K562 (cell line): ENCODE results near the gene LCP2.

Experiments used
- CBX5 ChIP-seq: IDR thresholded peaks from 2 replicates; pipeline ENCODE4 v1.6.1; 2014; ENCODE audit warnings: low read depth, borderline replicate concordance
- EZH2 ChIP-seq: IDR thresholded peaks from 2 replicates; pipeline ENCODE4 v1.6.1; 2012; ENCODE audit warnings: low read depth, mild to moderate bottlenecking, inconsistent platforms, low read length, borderline replicate concordance
- KLF13 ChIP-seq: fragments of 450-650 bp; IDR thresholded peaks from 2 replicates; pipeline ENCODE4 v1.6.1; 2016; ENCODE audit warnings: missing genetic modification characterization, low read depth, mild to moderate bottlenecking, missing compliant biosample characterization, moderate library complexity, borderline replicate concordance
- NR1H2 ChIP-seq: sonication (generic); formaldehyde crosslinking; IDR thresholded peaks from 2 replicates; pipeline ENCODE4 v1.4.0; 2020; ENCODE audit warnings: mild to moderate bottlenecking, missing genetic modification reagents
- POLR2AphosphoS5 ChIP-seq: IDR thresholded peaks from 2 replicates; pipeline ENCODE4 v1.6.1; 2011; ENCODE audit warnings: mild to moderate bottlenecking, low read depth, low read length, moderate library complexity; ENCODE audit not compliant: control insufficient read depth, insufficient read depth
- ZC3H8 ChIP-seq: fragments of 450-650 bp; IDR thresholded peaks from 2 replicates; pipeline ENCODE4 v1.6.1; 2017
- TF ChIP-seq, protein P1 (sequence below): IDR thresholded peaks from 2 replicates; pipeline ENCODE4 v1.6.1; 2014; ENCODE audit warnings: antibody characterized with exemption
- TF ChIP-seq, protein P2 (sequence below): fragments of 450-650 bp; IDR thresholded peaks from 2 replicates; pipeline ENCODE4 v1.6.1; 2017; ENCODE audit warnings: antibody characterized with exemption
- TF ChIP-seq, protein P3 (sequence below): sonication (generic); formaldehyde crosslinking; IDR thresholded peaks from 2 replicates; pipeline ENCODE4 v1.4.0; 2020; ENCODE audit warnings: mild to moderate bottlenecking, missing genetic modification reagents
- TF ChIP-seq, protein P4 (sequence below), 3 experiments: IDR thresholded peaks in 2 of 3; conservative IDR thresholded peaks in 1 of 3; 2 replicates each; pipeline ENCODE4 v1.5.1; 2011 to 2012; ENCODE audit warnings: low read length in 3 of 3, mild to moderate bottlenecking in 3 of 3, control low read depth in 2 of 3, improper control_type of control experiment in 1 of 3, inconsistent platforms in 1 of 3, low read depth in 1 of 3, mixed read lengths in 1 of 3, moderate library complexity in 1 of 3; ENCODE audit not compliant: insufficient read depth in 2 of 3

DNA sequence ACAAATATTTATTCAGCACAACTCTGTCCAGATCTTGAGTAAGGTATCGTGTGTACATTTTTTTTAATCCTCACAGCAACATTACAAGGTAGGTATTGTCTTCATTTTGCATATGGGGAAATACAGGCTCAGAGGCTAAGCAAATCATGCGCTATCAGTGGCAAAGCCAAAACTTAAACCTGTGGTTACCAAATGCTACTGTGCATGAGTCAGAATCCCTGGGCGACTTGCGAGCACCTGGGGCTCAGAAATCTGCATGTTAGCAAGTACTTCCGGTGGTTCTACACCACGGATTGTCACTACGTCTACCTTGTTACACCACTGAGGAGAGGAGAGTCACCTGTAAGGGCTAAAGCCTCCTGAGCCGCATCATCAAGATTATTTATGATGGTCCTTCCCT lies 43.5 kb downstream of the LCP2 start:
- no peak for TF ChIP-seq POLR2AphosphoS5
- no peak for TF ChIP-seq ZC3H8
- TF ChIP-seq, protein P1, sequence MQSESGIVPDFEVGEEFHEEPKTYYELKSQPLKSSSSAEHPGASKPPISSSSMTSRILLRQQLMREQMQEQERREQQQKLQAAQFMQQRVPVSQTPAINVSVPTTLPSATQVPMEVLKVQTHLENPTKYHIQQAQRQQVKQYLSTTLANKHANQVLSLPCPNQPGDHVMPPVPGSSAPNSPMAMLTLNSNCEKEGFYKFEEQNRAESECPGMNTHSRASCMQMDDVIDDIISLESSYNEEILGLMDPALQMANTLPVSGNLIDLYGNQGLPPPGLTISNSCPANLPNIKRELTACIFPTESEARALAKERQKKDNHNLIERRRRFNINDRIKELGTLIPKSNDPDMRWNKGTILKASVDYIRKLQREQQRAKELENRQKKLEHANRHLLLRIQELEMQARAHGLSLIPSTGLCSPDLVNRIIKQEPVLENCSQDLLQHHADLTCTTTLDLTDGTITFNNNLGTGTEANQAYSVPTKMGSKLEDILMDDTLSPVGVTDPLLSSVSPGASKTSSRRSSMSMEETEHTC: no peak
- no peak for TF ChIP-seq KLF13
- TF ChIP-seq, protein P2, sequence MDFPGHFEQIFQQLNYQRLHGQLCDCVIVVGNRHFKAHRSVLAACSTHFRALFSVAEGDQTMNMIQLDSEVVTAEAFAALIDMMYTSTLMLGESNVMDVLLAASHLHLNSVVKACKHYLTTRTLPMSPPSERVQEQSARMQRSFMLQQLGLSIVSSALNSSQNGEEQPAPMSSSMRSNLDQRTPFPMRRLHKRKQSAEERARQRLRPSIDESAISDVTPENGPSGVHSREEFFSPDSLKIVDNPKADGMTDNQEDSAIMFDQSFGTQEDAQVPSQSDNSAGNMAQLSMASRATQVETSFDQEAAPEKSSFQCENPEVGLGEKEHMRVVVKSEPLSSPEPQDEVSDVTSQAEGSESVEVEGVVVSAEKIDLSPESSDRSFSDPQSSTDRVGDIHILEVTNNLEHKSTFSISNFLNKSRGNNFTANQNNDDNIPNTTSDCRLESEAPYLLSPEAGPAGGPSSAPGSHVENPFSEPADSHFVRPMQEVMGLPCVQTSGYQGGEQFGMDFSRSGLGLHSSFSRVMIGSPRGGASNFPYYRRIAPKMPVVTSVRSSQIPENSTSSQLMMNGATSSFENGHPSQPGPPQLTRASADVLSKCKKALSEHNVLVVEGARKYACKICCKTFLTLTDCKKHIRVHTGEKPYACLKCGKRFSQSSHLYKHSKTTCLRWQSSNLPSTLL: no peak
- TF ChIP-seq, protein P3, sequence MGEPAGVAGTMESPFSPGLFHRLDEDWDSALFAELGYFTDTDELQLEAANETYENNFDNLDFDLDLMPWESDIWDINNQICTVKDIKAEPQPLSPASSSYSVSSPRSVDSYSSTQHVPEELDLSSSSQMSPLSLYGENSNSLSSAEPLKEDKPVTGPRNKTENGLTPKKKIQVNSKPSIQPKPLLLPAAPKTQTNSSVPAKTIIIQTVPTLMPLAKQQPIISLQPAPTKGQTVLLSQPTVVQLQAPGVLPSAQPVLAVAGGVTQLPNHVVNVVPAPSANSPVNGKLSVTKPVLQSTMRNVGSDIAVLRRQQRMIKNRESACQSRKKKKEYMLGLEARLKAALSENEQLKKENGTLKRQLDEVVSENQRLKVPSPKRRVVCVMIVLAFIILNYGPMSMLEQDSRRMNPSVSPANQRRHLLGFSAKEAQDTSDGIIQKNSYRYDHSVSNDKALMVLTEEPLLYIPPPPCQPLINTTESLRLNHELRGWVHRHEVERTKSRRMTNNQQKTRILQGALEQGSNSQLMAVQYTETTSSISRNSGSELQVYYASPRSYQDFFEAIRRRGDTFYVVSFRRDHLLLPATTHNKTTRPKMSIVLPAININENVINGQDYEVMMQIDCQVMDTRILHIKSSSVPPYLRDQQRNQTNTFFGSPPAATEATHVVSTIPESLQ (CRISPR knock-in tag): no peak
- TF ChIP-seq, protein P4, sequence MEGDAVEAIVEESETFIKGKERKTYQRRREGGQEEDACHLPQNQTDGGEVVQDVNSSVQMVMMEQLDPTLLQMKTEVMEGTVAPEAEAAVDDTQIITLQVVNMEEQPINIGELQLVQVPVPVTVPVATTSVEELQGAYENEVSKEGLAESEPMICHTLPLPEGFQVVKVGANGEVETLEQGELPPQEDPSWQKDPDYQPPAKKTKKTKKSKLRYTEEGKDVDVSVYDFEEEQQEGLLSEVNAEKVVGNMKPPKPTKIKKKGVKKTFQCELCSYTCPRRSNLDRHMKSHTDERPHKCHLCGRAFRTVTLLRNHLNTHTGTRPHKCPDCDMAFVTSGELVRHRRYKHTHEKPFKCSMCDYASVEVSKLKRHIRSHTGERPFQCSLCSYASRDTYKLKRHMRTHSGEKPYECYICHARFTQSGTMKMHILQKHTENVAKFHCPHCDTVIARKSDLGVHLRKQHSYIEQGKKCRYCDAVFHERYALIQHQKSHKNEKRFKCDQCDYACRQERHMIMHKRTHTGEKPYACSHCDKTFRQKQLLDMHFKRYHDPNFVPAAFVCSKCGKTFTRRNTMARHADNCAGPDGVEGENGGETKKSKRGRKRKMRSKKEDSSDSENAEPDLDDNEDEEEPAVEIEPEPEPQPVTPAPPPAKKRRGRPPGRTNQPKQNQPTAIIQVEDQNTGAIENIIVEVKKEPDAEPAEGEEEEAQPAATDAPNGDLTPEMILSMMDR (IDR thresholded peaks at IDR 0.05 in 2 of 3, conservative IDR thresholded peaks at IDR 0.05 in 1 of 3; ENCODE audit: insufficient read depth in 2 of 3, low read depth in 1 of 3, low read length in 3 of 3): no peak
- TF ChIP-seq NR1H2: no peak
- no peak for TF ChIP-seq CBX5
- TF ChIP-seq EZH2: no peak
